HCT116 (cell line): ENCODE results near the gene NEK6. TPM values are rescaled to one million over a fixed set of nuclear protein-coding genes. Genes with fewer than 3 reads are reported as not detected.

ENCODE experiments used
- ATAC-seq: fragments of 200-7000 bp; cut with Tn5 transposase; 2 replicates; pipeline ENCODE4 v1.9.1; 2020; ENCODE audit warnings: mild to moderate bottlenecking, moderate library complexity
- BruUV-seq: library from RNA; stranded (reverse); fragments of 400-500 nt; replicated peaks from 2 replicates; lab custom pipeline; 2021; lab: Mats Ljungman, UMichigan
- CTCF ChIA-PET: fragments of 300-600 bp; sonication (Branson Sonifier 250); formaldehyde crosslinking; loops from one replicate; lab custom pipeline; 2021; ENCODE audit warnings: antibody characterized with exemption; lab: Charles Lee
- POLR2A ChIA-PET: fragments of 300-600, 350-600 bp; sonication (Branson Sonifier 250); formaldehyde crosslinking; loops from one replicate; lab custom pipeline; 2021; ENCODE audit warnings: antibody characterized with exemption; lab: Charles Lee
- RAD21 ChIA-PET, 2 experiments: fragments of 300-600 bp; sonication (Branson Sonifier 250); formaldehyde crosslinking; loops; one replicate each; lab custom pipeline; 2023; ENCODE audit warnings: low total read pairs in 2 of 2; ENCODE audit not compliant: uncharacterized antibody in 2 of 2, unreplicated experiment in 2 of 2, low non-redundant PET in 1 of 2; lab: Charles Lee
- DNase-seq: peaks from one replicate; pipeline ENCODE4 v3.0.0-alpha.2; 2010; ENCODE audit warnings: low read depth, low spot score
- H2AFZ ChIP-seq: fragments of 200-600 bp; shearing (Covaris generic), sonication (generic); 2 replicates; pipeline ENCODE4 v1.6.1; 2017; ENCODE audit warnings: low read depth, mixed run types, mixed read lengths, antibody characterized with exemption, low read length; ENCODE audit not compliant: poor library complexity, severe bottlenecking
- H3K27ac ChIP-seq: 2 replicates; pipeline ENCODE4 v1.5.1; 2012; ENCODE audit warnings: low read depth, low read length
- H3K27me3 ChIP-seq: fragments of 200-600 bp; sonication (generic); 2 replicates; pipeline ENCODE4 v1.6.1; 2016; ENCODE audit warnings: mixed run types, low read length, mixed read lengths; ENCODE audit not compliant: insufficient read depth
- H3K36me3 ChIP-seq, 2 experiments: fragments of 200-500 bp in 1 of 2; fragments of 200-600 bp in 1 of 2; sonication (Bioruptor generic) in 1 of 2; sonication (generic) in 1 of 2; 2 replicates each; pipeline versions ENCODE4 v1.5.1 to v1.6.1; 2014 to 2016; ENCODE audit warnings: low read length in 2 of 2, inconsistent platforms in 1 of 2, mixed read lengths in 1 of 2, mixed run types in 1 of 2; ENCODE audit not compliant: insufficient read depth in 2 of 2, control insufficient read depth in 1 of 2
- H3K4me1 ChIP-seq, 2 experiments: fragments of 200-600 bp in 1 of 2; sonication (generic) in 1 of 2; 2 replicates each; pipeline versions ENCODE4 v1.5.1 to v1.6.1; 2012 to 2017; ENCODE audit warnings: low read length in 2 of 2, inconsistent platforms in 1 of 2, mild to moderate bottlenecking in 1 of 2, mixed read lengths in 1 of 2, mixed run types in 1 of 2, moderate library complexity in 1 of 2; ENCODE audit not compliant: insufficient read depth in 2 of 2, control insufficient read depth in 1 of 2
- H3K4me2 ChIP-seq: fragments of 200-600 bp; sonication (generic); 2 replicates; pipeline ENCODE4 v1.6.1; 2017; ENCODE audit warnings: mixed run types, low read length, mixed read lengths
- H3K4me3 ChIP-seq, 2 experiments: fragments of 200-600 bp in 1 of 2; sonication (generic) in 1 of 2; replicated peaks in 1 of 2; 2 replicates each; pipeline ENCODE4 v1.5.1; 2011 to 2016; ENCODE audit warnings: low read length in 2 of 2, control low read depth in 1 of 2, low read depth in 1 of 2, mild to moderate bottlenecking in 1 of 2, mixed read lengths in 1 of 2, mixed run types in 1 of 2
- H3K79me2 ChIP-seq: fragments of 200-600 bp; sonication (generic); 2 replicates; pipeline ENCODE4 v1.6.1; 2017; ENCODE audit warnings: mild to moderate bottlenecking, mixed run types, low read length, moderate library complexity, mixed read lengths; ENCODE audit not compliant: insufficient read depth
- H3K9ac ChIP-seq: fragments of 200-600 bp; sonication (generic); 2 replicates; pipeline ENCODE4 v1.6.1; 2016; ENCODE audit warnings: low read length, mixed read lengths
- H3K9me2 ChIP-seq: fragments of 200-600 bp; sonication (generic), shearing (Covaris generic); 2 replicates; pipeline ENCODE4 v1.6.1; 2017; ENCODE audit warnings: mixed run types, mild to moderate bottlenecking, moderate library complexity; ENCODE audit not compliant: insufficient read depth
- H3K9me3 ChIP-seq, 2 experiments: fragments of 200-500 bp in 1 of 2; fragments of 200-600 bp in 1 of 2; sonication (Bioruptor generic) in 1 of 2; sonication (generic) in 1 of 2; 2 replicates each; pipeline ENCODE4 v1.6.1; 2014 to 2017; ENCODE audit warnings: low read length in 2 of 2, mixed read lengths in 2 of 2, inconsistent platforms in 1 of 2, low read depth in 1 of 2, mild to moderate bottlenecking in 1 of 2, mixed run types in 1 of 2, moderate library complexity in 1 of 2; ENCODE audit not compliant: control insufficient read depth in 1 of 2, insufficient read depth in 1 of 2
- H4K20me1 ChIP-seq: fragments of 200-600 bp; sonication (generic), shearing (Covaris generic); 2 replicates; pipeline ENCODE4 v1.6.1; 2017; ENCODE audit warnings: mixed run types, mild to moderate bottlenecking, moderate library complexity; ENCODE audit not compliant: insufficient read depth
- CEBPB ChIP-seq: IDR thresholded peaks from 2 replicates; pipeline ENCODE4 v1.6.1; 2012; ENCODE audit warnings: low read depth
- EGR1 ChIP-seq: IDR thresholded peaks from 2 replicates; pipeline ENCODE4 v1.6.1; 2012; ENCODE audit warnings: low read depth
- ELF1 ChIP-seq: IDR thresholded peaks from 2 replicates; pipeline ENCODE4 v1.6.1; 2012; ENCODE audit warnings: low read depth, borderline replicate concordance
- EZH2phosphoT487 ChIP-seq: fragments of 200-600 bp; IDR thresholded peaks from 2 replicates; pipeline ENCODE4 v1.6.1; 2018; ENCODE audit warnings: antibody characterized with exemption, borderline replicate concordance
- JUND ChIP-seq: IDR thresholded peaks from 2 replicates; pipeline ENCODE4 v1.6.1; 2012
- POLR2AphosphoS5 ChIP-seq: IDR thresholded peaks from 2 replicates; pipeline ENCODE4 v1.6.1; 2011; ENCODE audit warnings: mild to moderate bottlenecking, low read depth, low read length, moderate library complexity
- RAD21 ChIP-seq: IDR thresholded peaks from 2 replicates; pipeline ENCODE4 v1.6.1; 2012; ENCODE audit warnings: low read depth, mild to moderate bottlenecking
- SIN3A ChIP-seq: IDR thresholded peaks from 2 replicates; pipeline ENCODE4 v1.6.1; 2012; ENCODE audit warnings: low read depth
- TCF7L2 ChIP-seq: IDR thresholded peaks from 2 replicates; pipeline ENCODE4 v1.7.0; 2011; ENCODE audit warnings: borderline replicate concordance, inconsistent platforms; ENCODE audit not compliant: insufficient read depth, insufficient read length; ENCODE audit errors: extremely low read depth
- YY1 ChIP-seq: IDR thresholded peaks from 2 replicates; pipeline ENCODE4 v1.6.1; 2011; ENCODE audit warnings: low read length, low read depth, moderate library complexity, mild to moderate bottlenecking; ENCODE audit not compliant: insufficient replicate concordance; ENCODE audit errors: extremely low read depth
- ZNF274 ChIP-seq: fragments of 200-500 bp; sonication (Bioruptor generic); IDR thresholded peaks from 2 replicates; pipeline ENCODE4 v1.6.1; 2014; ENCODE audit warnings: mild to moderate bottlenecking, low read depth, low read length, inconsistent platforms
- intact Hi-C: fragments of 100-400 bp; cut with micrococcal nuclease; formaldehyde crosslinking; loops from 2 replicates; pipeline ENCODE4 v1.10.0; 2022
- total RNA-seq: library from RNA; stranded (reverse); gene quantifications from one replicate; pipeline ENCODE4 v1.2.1, GENCODE V29; 2021; ENCODE audit not compliant: unreplicated experiment
- TF ChIP-seq, protein P1 (sequence below): IDR thresholded peaks from 2 replicates; pipeline ENCODE4 v1.6.1; 2012
- TF ChIP-seq, protein P2 (sequence below): IDR thresholded peaks from 2 replicates; pipeline ENCODE4 v1.6.1; 2012; ENCODE audit warnings: low read depth
- TF ChIP-seq, protein P3 (sequence below): IDR thresholded peaks from 2 replicates; pipeline ENCODE4 v1.6.1; 2011; ENCODE audit warnings: mild to moderate bottlenecking, low read length, moderate library complexity; ENCODE audit not compliant: insufficient replicate concordance; ENCODE audit errors: extremely low read depth
- TF ChIP-seq, protein P4 (sequence below), 3 experiments: fragments of 200-600 bp in 1 of 3; sonication (generic) in 1 of 3; IDR thresholded peaks in 2 of 3; conservative IDR thresholded peaks in 1 of 3; 2 replicates each; pipeline ENCODE4 v1.5.1; 2012 to 2017; ENCODE audit warnings: low read depth in 2 of 3, low read length in 2 of 3, antibody characterized with exemption in 1 of 3, borderline replicate concordance in 1 of 3, control low read depth in 1 of 3, mild to moderate bottlenecking in 1 of 3, mixed read lengths in 1 of 3, mixed run types in 1 of 3, moderate library complexity in 1 of 3; ENCODE audit not compliant: insufficient read depth in 1 of 3

NEK6 gene
- total RNA-seq, 1 experiment from 2014 or later = 40.8 TPM

DNA sequence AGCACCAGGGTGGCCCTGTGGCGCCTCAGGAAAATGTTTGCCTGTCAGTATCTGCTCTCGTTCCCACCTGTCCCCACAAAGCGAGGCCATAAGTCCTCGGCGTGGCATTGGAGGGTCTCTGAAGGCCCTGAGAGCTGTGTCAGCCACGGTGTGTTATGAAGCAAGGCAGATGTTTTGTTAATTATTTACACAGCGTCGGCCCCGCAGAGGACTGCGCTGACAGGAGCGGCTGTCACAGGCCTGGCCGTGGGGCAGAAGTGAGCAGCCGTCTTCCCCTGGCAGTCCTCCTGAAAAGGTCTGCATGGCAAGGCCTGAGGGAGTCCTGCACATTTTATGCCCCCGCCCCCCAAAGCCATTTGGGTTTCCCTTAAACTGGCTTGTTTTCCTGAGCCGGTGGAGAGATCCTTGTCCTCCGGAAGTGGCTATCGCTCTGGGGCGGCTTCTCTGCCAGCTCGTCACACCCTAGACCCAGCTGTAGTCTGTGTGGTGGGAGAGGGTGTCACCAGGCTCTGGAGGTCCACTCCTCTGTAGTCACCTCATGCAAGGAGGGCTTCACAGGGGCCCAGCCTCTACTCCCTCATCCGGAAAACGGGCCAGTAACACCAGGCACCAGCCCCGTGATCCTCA, 6.2 kb downstream of the NEK6 start:
- ChIA-PET POLR2A (no interaction called here), RAD21 (no interaction called here)
- Histone ChIP-seq H3K27me3 (no peaks in the 10 kb centered on the region), H3K9me2 (no peaks in the 10 kb centered on the region), H3K4me1 (peaks cover 26 to 46% of the 10 kb centered on the region in 2 experiments), H3K4me3 (no peak overlapping the region), H4K20me1 (peaks cover 19% of the 10 kb centered on the region; the same call in 1 of the 2 replicates), H2AFZ (no peak overlapping the region), H3K9me3 (no peaks in the 10 kb centered on the region), H3K9ac (no peak overlapping the region), H3K4me2 (no peak overlapping the region), H3K79me2 (peaks cover 96% of the 10 kb centered on the region), H3K27ac (no peak overlapping the region)
- BruUV-seq = no TSS peak
- intact Hi-C loops = no loop called here
- DNase-seq = no peak
- ATAC-seq = no peak
- no peak for TF ChIP-seq CEBPB
- no peak for TF ChIP-seq ZNF274
- no peak for TF ChIP-seq POLR2AphosphoS5
- no peak for TF ChIP-seq EZH2phosphoT487
- TF ChIP-seq SIN3A = no peak
- TF ChIP-seq, protein P1, sequence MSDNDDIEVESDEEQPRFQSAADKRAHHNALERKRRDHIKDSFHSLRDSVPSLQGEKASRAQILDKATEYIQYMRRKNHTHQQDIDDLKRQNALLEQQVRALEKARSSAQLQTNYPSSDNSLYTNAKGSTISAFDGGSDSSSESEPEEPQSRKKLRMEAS = no peak
- TF ChIP-seq YY1 = no peak
- TF ChIP-seq, protein P2, sequence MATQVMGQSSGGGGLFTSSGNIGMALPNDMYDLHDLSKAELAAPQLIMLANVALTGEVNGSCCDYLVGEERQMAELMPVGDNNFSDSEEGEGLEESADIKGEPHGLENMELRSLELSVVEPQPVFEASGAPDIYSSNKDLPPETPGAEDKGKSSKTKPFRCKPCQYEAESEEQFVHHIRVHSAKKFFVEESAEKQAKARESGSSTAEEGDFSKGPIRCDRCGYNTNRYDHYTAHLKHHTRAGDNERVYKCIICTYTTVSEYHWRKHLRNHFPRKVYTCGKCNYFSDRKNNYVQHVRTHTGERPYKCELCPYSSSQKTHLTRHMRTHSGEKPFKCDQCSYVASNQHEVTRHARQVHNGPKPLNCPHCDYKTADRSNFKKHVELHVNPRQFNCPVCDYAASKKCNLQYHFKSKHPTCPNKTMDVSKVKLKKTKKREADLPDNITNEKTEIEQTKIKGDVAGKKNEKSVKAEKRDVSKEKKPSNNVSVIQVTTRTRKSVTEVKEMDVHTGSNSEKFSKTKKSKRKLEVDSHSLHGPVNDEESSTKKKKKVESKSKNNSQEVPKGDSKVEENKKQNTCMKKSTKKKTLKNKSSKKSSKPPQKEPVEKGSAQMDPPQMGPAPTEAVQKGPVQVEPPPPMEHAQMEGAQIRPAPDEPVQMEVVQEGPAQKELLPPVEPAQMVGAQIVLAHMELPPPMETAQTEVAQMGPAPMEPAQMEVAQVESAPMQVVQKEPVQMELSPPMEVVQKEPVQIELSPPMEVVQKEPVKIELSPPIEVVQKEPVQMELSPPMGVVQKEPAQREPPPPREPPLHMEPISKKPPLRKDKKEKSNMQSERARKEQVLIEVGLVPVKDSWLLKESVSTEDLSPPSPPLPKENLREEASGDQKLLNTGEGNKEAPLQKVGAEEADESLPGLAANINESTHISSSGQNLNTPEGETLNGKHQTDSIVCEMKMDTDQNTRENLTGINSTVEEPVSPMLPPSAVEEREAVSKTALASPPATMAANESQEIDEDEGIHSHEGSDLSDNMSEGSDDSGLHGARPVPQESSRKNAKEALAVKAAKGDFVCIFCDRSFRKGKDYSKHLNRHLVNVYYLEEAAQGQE = no peak
- no peak for TF ChIP-seq EGR1
- no peak for TF ChIP-seq RAD21
- no peak for TF ChIP-seq ELF1
- no peak for TF ChIP-seq JUND
- TF ChIP-seq, protein P3, sequence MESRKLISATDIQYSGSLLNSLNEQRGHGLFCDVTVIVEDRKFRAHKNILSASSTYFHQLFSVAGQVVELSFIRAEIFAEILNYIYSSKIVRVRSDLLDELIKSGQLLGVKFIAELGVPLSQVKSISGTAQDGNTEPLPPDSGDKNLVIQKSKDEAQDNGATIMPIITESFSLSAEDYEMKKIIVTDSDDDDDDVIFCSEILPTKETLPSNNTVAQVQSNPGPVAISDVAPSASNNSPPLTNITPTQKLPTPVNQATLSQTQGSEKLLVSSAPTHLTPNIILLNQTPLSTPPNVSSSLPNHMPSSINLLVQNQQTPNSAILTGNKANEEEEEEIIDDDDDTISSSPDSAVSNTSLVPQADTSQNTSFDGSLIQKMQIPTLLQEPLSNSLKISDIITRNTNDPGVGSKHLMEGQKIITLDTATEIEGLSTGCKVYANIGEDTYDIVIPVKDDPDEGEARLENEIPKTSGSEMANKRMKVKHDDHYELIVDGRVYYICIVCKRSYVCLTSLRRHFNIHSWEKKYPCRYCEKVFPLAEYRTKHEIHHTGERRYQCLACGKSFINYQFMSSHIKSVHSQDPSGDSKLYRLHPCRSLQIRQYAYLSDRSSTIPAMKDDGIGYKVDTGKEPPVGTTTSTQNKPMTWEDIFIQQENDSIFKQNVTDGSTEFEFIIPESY = no peak
- no peak for TF ChIP-seq TCF7L2
- TF ChIP-seq, protein P4, sequence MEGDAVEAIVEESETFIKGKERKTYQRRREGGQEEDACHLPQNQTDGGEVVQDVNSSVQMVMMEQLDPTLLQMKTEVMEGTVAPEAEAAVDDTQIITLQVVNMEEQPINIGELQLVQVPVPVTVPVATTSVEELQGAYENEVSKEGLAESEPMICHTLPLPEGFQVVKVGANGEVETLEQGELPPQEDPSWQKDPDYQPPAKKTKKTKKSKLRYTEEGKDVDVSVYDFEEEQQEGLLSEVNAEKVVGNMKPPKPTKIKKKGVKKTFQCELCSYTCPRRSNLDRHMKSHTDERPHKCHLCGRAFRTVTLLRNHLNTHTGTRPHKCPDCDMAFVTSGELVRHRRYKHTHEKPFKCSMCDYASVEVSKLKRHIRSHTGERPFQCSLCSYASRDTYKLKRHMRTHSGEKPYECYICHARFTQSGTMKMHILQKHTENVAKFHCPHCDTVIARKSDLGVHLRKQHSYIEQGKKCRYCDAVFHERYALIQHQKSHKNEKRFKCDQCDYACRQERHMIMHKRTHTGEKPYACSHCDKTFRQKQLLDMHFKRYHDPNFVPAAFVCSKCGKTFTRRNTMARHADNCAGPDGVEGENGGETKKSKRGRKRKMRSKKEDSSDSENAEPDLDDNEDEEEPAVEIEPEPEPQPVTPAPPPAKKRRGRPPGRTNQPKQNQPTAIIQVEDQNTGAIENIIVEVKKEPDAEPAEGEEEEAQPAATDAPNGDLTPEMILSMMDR (IDR thresholded peaks at IDR 0.05 in 2 of 3, conservative IDR thresholded peaks at IDR 0.05 in 1 of 3; ENCODE audit: borderline replicate concordance in 1 of 3, insufficient read depth in 1 of 3, low read depth in 2 of 3, low read length in 2 of 3) = no peak
- TF ChIP-seq, all 23 proteins: peak for 0
- no peaks in the 10 kb centered on the region for H3K36me3 ChIP-seq
- CTCF ChIA-PET = no interaction called here
